Keratinocyte (primary cell): Measurements from ENCODE around the gene FBXO45. TPM values are rescaled to one million over a fixed set of nuclear protein-coding genes. Genes with fewer than 3 reads are reported as not detected.

Experiments
- DNase-seq: peaks from one replicate; pipeline ENCODE4 v3.0.0-alpha.2; 2011; ENCODE audit warnings: low read depth, missing footprints, low spot score
- FAIRE-seq: peaks from 2 replicates; lab custom pipeline; 2011; peaks lifted over from hg19 to GRCh38; lab: Jason Lieb, UNC
- H2AFZ ChIP-seq: 2 replicates; pipeline ENCODE4 v1.6.0; 2012; ENCODE audit warnings: low read length, control low read depth, inconsistent platforms; ENCODE audit not compliant: control insufficient read depth
- H3K27ac ChIP-seq: 2 replicates; pipeline ENCODE4 v1.5.1; 2011; ENCODE audit warnings: low read length; ENCODE audit not compliant: control insufficient read depth, insufficient read depth
- H3K27me3 ChIP-seq: 3 replicates; pipeline ENCODE4 v1.6.0; 2011; ENCODE audit warnings: low read length; ENCODE audit not compliant: control insufficient read depth, insufficient read depth; ENCODE audit errors: extremely low read depth
- H3K36me3 ChIP-seq, 2 experiments: 2 replicates in 1 of 2; 3 replicates in 1 of 2; pipeline ENCODE4 v1.5.1; 2011; ENCODE audit warnings: low read length in 2 of 2, mild to moderate bottlenecking in 1 of 2; ENCODE audit not compliant: control insufficient read depth in 2 of 2, insufficient read depth in 2 of 2; ENCODE audit errors: extremely low read depth in 1 of 2
- H3K4me1 ChIP-seq: 3 replicates; pipeline ENCODE4 v1.5.1; 2011; ENCODE audit warnings: low read length; ENCODE audit not compliant: control insufficient read depth, insufficient read depth; ENCODE audit errors: extremely low read depth
- H3K4me2 ChIP-seq: 3 replicates; pipeline ENCODE4 v1.6.0; 2011; ENCODE audit warnings: low read depth, low read length; ENCODE audit not compliant: control insufficient read depth, insufficient read depth; ENCODE audit errors: extremely low read depth
- H3K4me3 ChIP-seq, 3 experiments: fragments of 200-600 bp in 1 of 3; sonication (generic) in 1 of 3; 2 replicates in 2 of 3; 3 replicates in 1 of 3; pipeline ENCODE4 v1.5.1; 2011 to 2016; ENCODE audit warnings: low read length in 3 of 3, mild to moderate bottlenecking in 3 of 3, control low read depth in 2 of 3, inconsistent platforms in 1 of 3, low read depth in 1 of 3, mixed read lengths in 1 of 3, mixed run types in 1 of 3, moderate library complexity in 1 of 3; ENCODE audit not compliant: control insufficient read depth in 2 of 3, insufficient read depth in 2 of 3; ENCODE audit errors: extremely low read depth in 1 of 3
- H3K79me2 ChIP-seq: 2 replicates; pipeline ENCODE4 v1.6.0; 2012; ENCODE audit warnings: low read length; ENCODE audit not compliant: control insufficient read depth, insufficient read depth
- H3K9ac ChIP-seq: 3 replicates; pipeline ENCODE4 v1.6.0; 2011; ENCODE audit warnings: low read length; ENCODE audit not compliant: control insufficient read depth, insufficient read depth; ENCODE audit errors: extremely low read depth
- H3K9me1 ChIP-seq: 3 replicates; pipeline ENCODE4 v1.6.0; 2011; ENCODE audit warnings: low read length; ENCODE audit not compliant: control insufficient read depth, insufficient read depth; ENCODE audit errors: extremely low read depth
- H3K9me3 ChIP-seq: 2 replicates; pipeline ENCODE4 v1.5.1; 2012; ENCODE audit warnings: low read depth, low read length; ENCODE audit not compliant: control insufficient read depth
- H4K20me1 ChIP-seq: 3 replicates; pipeline ENCODE4 v1.6.0; 2011; ENCODE audit warnings: low read length; ENCODE audit not compliant: control insufficient read depth, insufficient read depth; ENCODE audit errors: extremely low read depth
- CTCF ChIP-seq, 3 experiments: IDR thresholded peaks in 1 of 3; conservative IDR thresholded peaks in 1 of 3; optimal IDR thresholded peaks in 1 of 3; 2 replicates in 2 of 3; 3 replicates in 1 of 3; pipeline versions ENCODE3 to v1.5.1; 2011; ENCODE audit warnings: low read length in 3 of 3, mild to moderate bottlenecking in 3 of 3, moderate library complexity in 2 of 3, control low read depth in 1 of 3, inconsistent platforms in 1 of 3; ENCODE audit not compliant: insufficient read depth in 2 of 3; ENCODE audit errors: extremely low read depth in 1 of 3
- EZH2 ChIP-seq: IDR thresholded peaks from one replicate; pipeline ENCODE4 v1.6.1; 2012; ENCODE audit warnings: inconsistent platforms, mild to moderate bottlenecking, low read length, moderate library complexity
- dilution Hi-C: fragments of 300-500 bp; cut with MboI; formaldehyde crosslinking; loops from one replicate; pipeline ENCODE4 v1.7.0; 2020; ENCODE audit warnings: low sequenced_read_pairs; ENCODE audit not compliant: extremely low pct_ligation_motif_present
- polyA plus RNA-seq, 5 experiments: library from polyadenylated mRNA; depleted of rRNA in 3 of 5; stranded (reverse) in 3 of 5; stranded (forward) in 1 of 5; unstranded in 1 of 5; fragments of >200 nt; gene quantifications; 1 replicate in 1 of 5; 2 replicates in 3 of 5; 3 replicates in 1 of 5; pipeline versions ENCODE4 v1.2.1 to v1.2.3, GENCODE V29; 2011 to 2012; ENCODE audit warnings: missing spikeins in 2 of 5, low read depth in 1 of 5, low replicate concordance in 1 of 5

The FBXO45 gene
- polyA plus RNA-seq, 1 donor (not counting 4 experiments of a cell fraction or from before 2014, with no cell fraction given), result 17.9 TPM

GRCh38 chr3:196632046-196632751 lies 63.7 kb downstream of the FBXO45 start:
- FAIRE-seq (no peak), DNase-seq (no peak)
- Histone ChIP-seq H3K79me2 (no peaks in the 10 kb centered on the region), H3K27me3 (peaks cover 6% of the 10 kb centered on the region), H3K36me3 (no peaks in the 10 kb centered on the region), H3K4me3 (peak overlapping the region; percentile 62 to 92 (median 86)), H3K9ac (peak overlapping the region; percentile 79), H3K27ac (peak overlapping the region; percentile 71), H3K9me1 (no peaks in the 10 kb centered on the region), H3K9me3 (no peaks in the 10 kb centered on the region), H3K4me2 (peak overlapping the region; percentile 97), H4K20me1 (no peaks in the 10 kb centered on the region), H3K4me1 (peaks cover 12% of the 10 kb centered on the region), H2AFZ (peak overlapping the region; percentile 98)
- peak in 1 of 3 experiments; percentile 49 for TF ChIP-seq CTCF (optimal IDR thresholded peaks at IDR 0.05 in 1 of 3, IDR thresholded peaks at IDR 0.05 in 1 of 3, conservative IDR thresholded peaks at IDR 0.05 in 1 of 3; ENCODE audit: extremely low read depth in 1 of 3, insufficient read depth in 2 of 3, low read length in 3 of 3)
- TF ChIP-seq EZH2, result no peak
- dilution Hi-C loops, result no loop called here

- H3K27ac ChIP-seq, result no peak overlapping the region
- dilution Hi-C loops, result no loop called here
These were observed 65.2 kb downstream of the FBXO45 start for GRCh38 chr3:196633555-196634151.

More at GRCh38 chr3:196633555-196634151, 65.2 kb downstream of the FBXO45 start:
- Histone ChIP-seq H3K9me3 (no peaks in the 10 kb centered on the region), H3K4me3 (no peak overlapping the region), H3K36me3 (no peaks in the 10 kb centered on the region), H3K9me1 (no peaks in the 10 kb centered on the region), H3K4me1 (peaks cover 12% of the 10 kb centered on the region), H2AFZ (no peak overlapping the region), H3K79me2 (no peaks in the 10 kb centered on the region), H3K4me2 (no peak overlapping the region), H3K9ac (no peak overlapping the region), H3K27me3 (peaks cover 19% of the 10 kb centered on the region), H4K20me1 (no peaks in the 10 kb centered on the region)
- TF ChIP-seq EZH2, result no peak
- TF ChIP-seq CTCF (optimal IDR thresholded peaks at IDR 0.05 in 1 of 3, IDR thresholded peaks at IDR 0.05 in 1 of 3, conservative IDR thresholded peaks at IDR 0.05 in 1 of 3; ENCODE audit: extremely low read depth in 1 of 3, insufficient read depth in 2 of 3, low read length in 3 of 3), result no peak
- FAIRE-seq (no peak), DNase-seq (no peak)
